GM12865 (cell line): ENCODE data around the gene ARID5B.

ENCODE experiments used
- DNase-seq: peaks from one replicate; pipeline ENCODE4 v3.0.0; 2010; ENCODE audit warnings: low read depth
- H3K4me3 ChIP-seq: 2 replicates; pipeline ENCODE4 v1.5.1; 2011; ENCODE audit warnings: mild to moderate bottlenecking, low read depth, low read length, control low read depth
- TF ChIP-seq, protein P1 (sequence below): IDR thresholded peaks from 2 replicates; pipeline ENCODE4 v1.5.1; 2011; ENCODE audit warnings: low read length, control low read depth, low read depth, inconsistent platforms; ENCODE audit not compliant: insufficient read depth; ENCODE audit errors: missing control alignments

ARID5B gene

DNA sequence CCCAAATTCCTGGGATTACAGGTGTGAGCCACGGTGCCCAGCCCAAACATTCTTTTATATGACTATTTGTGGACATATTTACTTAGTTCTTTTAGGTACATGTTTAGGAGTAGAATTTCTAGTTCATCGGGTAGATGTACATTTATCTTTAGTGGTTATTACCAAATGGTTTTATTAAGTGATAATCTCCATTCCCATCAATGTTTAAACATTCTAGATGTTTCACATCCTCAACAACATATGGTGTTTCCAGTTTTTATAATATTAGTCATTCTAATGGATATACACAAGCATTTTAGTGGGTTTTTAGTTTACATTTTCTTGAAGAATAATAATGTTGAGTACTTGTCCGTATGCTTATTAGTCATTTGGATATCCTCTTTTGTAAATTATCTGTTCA, 235.4 kb downstream of the ARID5B start:
- H3K4me3 ChIP-seq, result no peak overlapping the region
- no peak for DNase-seq
- TF ChIP-seq, protein P1, sequence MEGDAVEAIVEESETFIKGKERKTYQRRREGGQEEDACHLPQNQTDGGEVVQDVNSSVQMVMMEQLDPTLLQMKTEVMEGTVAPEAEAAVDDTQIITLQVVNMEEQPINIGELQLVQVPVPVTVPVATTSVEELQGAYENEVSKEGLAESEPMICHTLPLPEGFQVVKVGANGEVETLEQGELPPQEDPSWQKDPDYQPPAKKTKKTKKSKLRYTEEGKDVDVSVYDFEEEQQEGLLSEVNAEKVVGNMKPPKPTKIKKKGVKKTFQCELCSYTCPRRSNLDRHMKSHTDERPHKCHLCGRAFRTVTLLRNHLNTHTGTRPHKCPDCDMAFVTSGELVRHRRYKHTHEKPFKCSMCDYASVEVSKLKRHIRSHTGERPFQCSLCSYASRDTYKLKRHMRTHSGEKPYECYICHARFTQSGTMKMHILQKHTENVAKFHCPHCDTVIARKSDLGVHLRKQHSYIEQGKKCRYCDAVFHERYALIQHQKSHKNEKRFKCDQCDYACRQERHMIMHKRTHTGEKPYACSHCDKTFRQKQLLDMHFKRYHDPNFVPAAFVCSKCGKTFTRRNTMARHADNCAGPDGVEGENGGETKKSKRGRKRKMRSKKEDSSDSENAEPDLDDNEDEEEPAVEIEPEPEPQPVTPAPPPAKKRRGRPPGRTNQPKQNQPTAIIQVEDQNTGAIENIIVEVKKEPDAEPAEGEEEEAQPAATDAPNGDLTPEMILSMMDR, result no peak
